NCI-H1417 treated with DMSO at 0.1 percent for 48 hours (cell line): Measurements from ENCODE around the gene TP53AIP1.

ENCODE experiments used
- DNase-seq: peaks from one replicate; lab custom pipeline; 2025; lab: John Stamatoyannopoulos, UW

TP53AIP1 gene

DNA sequence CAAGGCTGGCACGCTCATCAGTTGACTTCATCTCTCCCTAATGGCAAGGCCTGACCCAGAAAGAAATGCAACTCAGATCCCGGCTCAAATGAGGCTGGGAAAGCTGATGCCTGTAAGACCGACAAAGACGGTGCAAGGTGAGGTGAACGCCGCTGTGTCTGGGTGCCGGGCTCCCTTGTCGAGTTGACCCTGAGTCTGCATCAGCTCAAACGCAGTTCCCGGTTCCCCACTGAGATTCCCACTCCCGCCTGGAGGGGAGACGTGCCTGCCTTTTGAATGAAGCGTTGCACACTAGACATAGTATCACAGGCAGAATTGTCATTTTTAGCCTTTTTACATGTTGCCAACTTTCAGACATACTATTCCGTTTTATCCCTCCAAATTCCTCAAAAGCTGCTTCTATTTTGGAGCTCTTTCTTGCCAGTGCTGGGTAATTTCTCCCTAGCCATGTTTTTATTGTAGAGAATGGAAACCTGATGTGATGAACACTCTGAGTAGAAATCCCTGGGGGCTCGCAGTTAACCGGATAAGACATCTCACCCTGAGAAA lies 831 bp upstream of the TP53AIP1 start:
- DNase-seq, result no peak

DNA sequence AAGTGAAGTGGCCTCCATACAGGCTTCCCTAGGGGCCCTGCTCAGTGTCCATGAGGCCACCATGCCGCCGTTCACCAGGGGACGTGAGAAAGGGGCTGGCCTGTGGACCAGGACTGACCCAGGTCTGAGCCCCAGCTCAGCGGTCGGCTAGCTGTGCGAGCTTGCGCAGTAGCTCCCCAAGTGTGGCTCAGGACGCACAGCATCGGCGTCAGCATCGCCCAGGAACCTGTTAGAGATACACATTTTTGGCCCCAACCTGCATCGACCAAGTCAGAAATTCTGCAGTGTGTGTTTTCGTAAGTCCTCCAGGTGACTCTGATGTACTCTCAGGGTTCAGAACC lies 429 bp downstream of the TP53AIP1 start:
- DNase-seq, result no peak

DNA sequence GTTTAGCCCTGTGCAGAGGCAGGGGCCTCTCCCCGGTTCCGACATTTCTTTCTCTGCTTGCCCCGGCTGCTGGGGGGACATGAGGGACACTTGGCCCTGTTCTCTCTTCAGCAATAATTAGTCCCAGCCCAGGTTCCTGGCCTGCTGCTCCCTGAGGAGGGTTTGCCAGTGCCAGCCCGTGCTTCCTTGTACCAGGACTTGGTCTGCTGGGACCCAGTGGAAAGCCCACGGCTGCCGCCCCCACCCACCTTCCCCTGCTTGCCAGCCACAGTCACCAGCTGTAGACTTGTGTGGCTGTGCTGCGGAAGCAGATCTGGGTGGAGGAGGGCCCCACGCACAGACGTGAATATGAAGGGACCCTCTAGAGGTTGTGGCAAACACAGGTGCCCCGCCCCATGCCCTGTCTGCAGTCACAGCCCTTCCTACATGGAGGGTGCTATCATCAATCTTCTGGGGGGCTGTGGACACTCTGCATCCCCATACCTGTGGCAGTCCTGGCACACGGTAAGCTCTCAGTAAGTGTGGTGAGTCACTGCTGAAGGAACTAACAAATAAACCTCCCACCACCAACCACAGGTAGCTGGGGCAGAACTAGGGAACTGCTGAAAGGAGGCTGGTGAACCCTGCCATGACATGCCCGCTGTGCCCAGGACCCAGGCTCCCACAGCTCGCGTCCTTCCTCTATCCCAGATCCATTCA lies 949 bp downstream of the TP53AIP1 start:
- DNase-seq, result no peak

DNA sequence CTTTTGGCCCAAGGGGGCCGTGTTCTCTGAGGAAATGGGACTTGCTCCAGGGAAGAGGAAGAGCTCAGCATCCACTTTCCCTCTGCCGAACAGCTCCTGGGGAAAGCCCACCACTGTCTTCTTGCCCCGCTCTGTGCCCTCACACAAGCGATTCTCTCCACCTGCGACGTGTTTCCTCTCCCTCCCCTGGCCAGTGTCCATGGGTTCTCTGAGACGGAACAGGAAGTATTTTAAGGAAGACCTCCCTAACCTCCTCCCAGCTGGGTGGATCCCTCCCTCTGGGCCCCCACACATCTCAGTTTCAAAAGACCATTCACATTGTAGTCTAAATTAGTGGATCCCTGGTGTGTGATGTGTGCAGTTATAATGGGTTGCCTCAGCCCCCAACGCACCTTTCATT lies 1.6 kb downstream of the TP53AIP1 start:
- DNase-seq, result no peak

DNA sequence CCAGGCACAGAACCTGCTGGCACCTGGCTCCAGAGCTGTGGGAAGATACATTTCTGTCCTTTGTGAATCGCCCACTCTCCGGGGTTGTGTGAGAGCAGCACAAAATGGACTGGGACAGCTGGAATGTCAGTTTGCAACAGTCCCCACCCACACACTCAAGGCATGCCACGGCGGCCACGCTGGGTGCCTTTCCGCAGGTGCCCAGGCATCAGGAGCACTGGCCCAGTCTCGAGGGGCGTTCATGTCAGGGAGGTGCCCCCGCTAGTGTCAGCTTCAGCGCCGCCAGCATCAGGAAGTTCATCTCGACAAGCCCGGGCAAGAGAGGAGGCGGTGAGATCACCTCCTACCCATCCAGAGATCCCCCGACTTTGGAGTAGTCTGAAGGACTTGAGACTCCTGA lies 2.1 kb downstream of the TP53AIP1 start:
- DNase-seq, result no peak

DNA sequence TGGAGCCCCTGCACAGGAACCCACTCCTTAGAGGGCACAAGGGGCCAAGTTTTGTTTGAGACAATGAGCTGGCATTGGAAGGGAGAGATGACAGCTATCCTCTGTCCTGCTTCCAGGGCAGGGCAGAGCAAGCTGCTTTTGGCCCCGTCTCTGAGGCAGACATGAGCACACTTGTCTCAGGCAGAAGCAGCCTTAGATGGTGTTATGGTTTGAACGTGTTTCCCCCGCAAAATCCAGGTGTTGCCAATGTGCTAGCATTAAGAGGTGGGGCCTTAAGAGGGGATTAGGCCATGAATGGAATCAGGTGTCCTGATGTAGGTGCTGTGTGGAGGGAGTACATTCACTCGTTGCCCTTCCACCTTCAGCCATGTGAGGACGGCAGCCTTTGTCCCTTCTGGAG lies 2.5 kb downstream of the TP53AIP1 start:
- DNase-seq, result no peak

DNA sequence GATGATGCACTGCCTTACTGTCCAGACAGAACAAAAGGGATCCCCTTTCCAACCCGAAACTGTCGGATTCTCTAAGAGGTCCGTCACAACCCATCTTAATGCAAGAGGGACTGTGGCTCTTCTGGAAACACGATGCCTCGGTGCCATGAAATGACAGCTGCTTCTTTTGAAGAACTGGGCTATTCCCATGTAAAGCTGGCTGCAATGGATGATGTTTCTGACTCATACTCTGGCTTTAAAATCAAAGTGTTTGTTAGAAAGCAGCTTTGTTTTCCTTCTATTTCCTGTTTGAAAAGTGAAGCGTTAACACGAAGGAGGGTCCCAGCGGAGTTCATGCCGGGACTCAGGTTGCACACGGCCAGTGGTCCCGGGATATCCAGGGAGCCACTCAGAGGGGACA lies 3.1 kb downstream of the TP53AIP1 start:
- no peak for DNase-seq

DNA sequence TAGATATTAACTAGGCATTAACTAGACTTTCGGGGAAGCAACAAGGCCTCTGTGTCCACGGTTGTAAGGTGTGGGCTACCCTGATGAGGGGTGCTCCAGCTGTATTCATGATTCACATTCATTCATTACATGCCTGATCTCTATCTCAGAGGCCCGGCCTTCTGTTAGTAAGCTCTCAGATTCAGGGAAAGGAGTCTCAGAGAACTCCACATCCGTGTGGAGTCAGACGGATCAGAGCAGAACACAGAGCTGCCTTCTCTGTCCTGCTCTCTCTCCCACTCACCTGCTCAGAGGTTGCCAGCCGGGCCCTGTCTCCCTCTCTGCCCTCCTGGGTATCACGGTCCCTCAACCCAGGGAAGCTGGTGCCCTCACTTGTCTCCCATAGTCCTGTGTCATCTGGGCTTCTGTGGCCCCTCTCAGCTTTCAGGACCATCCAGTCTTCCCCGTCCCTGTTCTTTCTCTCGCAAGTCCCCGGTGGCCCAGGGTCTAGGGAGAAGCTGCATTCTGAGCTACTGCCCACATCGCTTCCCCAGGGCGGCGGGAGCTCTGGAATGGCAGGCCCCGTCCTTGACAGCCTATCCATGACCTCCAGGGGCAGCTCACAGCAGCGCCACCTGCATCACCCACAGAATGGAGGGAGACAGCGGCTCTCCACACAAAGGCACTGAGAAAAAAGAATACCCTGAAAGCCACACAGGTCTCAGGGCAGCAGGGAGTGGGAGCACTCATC lies 4.3 kb downstream of the TP53AIP1 start:
- DNase-seq, result no peak

DNA sequence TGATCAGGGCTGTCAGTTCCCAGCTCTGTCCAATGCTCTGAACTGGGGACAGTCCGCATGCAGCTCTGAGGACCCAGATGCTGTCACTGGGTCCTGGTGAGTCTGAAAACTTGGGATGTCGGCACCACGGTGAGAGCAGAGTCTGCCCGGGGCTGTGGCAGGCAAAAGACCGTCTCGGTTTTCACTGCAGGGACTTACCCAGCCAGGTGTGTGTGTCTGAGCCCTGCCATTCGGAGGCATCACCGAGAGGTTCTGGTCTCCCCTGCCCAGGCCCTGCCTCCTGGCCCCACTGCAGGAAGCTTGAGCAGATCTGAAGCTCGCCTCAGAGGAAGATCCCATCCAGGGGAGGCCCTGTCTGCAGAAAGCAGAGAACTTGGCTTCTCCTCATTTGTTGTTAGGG lies 5.2 kb downstream of the TP53AIP1 start:
- DNase-seq, result no peak

DNA sequence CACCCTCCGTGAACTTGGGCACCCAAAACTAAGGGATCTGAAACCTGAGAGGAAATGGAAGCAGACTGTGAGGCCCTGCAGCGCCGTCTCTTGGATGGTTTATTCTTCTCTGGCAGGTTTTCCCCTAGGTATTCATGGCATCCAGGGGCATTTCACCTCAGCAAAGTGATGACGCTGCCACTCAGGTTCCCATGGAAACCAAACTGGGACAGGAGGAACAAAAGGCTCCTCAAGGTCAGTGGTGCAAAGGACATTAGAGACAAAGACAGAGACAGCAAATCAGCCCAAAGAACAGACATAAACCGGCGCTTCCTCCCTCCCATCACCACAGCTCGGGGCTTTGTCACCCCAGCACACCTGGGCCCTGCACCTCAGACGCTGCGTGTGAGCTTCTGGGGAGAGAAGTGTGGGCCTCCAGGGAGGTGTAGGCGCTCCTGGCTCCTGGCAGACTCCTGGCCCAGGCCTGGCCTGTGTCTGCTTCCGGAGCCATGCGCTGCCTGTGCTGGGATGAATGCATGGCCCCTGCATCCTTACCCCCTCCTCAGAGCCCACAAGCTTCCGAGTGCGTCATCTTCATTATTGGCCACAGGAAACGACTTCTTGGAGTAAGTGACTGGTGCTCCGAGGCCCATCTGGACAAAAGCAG lies 5.9 kb downstream of the TP53AIP1 start:
- DNase-seq, result no peak

DNA sequence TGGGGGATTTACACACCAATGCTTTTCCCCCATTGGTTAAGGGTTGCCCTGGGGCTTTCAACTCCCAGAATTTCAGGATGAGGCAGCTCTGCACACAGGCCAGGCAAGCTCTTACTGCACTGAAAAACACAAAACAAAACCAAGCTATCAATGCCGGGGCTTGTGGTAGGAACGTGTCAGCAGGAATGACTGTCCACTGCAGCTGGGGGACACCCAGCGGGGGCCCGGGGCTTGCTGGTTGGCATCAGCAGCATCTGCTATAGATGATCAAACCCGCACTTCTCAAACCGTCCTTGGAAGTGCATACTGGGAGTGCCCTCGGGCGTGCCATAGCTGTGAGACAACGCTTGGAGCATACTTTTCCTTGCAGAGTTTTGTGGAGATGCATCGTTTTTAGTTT lies 7.7 kb downstream of the TP53AIP1 start:
- no peak for DNase-seq

DNA sequence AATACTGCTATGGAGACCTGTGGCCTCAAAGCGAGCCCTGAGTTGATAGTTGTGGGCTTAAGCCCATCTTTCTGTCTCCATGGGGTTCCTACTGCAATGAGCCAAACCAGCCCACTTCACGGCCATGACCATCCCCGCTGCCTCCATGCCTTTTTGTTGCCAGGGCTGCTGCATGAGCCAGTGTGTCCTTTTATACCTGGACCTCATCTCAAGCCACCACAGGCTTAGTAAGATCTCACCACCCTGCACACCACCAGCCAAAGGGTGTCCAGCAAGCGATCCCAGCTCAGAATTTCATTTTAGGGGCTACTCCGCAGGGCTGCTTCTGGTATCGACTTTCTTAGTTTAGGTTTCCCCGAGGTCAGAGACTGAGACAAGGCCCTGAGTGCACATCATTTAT lies 8.3 kb downstream of the TP53AIP1 start:
- DNase-seq, result no peak

DNA sequence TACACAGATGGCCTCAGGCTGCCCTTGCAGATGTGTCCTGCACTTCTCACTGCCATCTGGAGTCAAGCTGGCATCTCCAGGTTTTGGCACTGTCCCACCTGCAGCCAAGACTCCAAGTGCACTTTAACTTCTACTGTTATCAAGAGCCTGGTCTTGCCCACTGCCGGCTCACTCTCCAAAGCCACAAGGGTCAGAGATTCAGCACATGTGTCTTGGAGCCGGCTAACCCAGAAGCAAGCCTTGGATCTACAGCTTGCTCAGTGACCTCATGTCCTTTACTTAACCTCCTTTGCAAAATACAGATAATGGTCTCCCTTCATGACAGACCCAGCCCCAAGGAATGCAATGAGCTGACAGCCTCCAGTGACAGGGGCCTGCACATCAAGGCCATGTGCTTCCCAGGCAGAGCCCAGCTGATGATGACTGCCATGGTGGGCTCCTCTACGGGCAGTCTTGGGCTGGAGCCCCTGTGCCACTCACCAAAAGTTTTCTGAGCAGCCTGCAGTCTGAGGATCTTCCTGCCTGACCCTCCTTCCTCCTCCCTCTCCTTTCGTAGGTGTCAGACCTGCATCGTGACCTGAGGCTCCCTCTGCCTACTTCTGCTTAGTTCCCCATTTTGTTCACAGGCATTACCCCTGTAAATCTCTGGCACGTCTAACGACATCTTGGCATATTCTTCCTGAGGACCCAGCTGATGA lies 9.0 kb downstream of the TP53AIP1 start:
- no peak for DNase-seq

DNA sequence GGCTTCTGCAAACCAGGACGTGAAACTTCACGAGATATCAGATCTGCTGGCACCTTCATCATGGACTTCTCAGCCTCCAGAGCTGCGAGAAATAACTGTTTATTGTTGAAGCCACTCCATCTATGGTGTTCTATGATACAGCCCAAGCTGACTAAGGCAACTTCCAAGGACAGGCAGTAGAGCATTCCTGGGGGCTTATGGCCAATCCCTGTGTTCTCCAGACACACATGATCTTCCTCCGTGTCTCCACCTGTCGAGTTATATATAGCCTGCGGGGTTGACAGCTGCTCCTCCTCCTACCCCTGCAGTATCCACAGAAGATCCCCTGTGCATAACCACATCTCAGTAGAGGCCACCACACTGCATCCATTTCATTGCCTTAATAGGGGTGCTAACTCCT lies 11.0 kb downstream of the TP53AIP1 start:
- no peak for DNase-seq

DNA sequence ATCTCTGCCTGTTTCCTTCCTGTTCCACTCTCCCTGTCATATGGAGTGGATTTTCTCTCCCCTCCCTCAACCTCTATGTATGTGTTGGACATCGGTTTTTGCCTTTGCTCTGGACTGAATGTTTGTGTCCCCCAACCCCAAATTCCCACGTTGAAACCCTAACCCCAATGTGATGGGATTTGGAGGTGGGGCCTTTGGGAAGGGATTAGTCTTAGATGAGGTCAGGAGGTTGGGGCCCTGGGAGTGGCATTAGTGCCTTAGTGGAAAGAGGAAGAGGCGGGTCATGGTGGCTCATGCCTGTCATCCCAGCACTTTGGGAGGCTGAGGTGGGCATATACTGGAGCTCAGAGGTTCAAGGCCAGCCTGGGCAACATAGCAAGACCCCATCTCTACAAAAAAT lies 11.6 kb downstream of the TP53AIP1 start:
- DNase-seq, result no peak

DNA sequence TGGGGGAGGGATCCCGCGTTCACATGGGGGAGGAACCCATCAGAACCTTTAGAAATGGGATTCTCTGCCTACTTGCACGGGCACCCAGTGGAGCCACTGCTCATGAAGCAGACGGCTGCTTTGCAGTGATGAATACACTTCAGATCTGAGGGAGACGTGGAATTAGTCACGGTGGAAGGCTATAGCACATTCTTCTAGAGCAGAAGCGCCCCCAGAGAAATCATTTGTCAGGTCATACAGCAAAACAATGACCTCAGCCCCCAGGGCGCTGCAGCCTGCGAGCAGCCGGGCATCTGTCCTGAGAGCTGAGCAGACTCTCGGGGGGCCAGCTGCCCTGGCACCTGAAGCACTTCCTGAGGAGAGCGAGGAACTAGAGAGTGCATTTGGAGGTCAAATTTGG lies 12.7 kb downstream of the TP53AIP1 start:
- DNase-seq, result no peak

DNA sequence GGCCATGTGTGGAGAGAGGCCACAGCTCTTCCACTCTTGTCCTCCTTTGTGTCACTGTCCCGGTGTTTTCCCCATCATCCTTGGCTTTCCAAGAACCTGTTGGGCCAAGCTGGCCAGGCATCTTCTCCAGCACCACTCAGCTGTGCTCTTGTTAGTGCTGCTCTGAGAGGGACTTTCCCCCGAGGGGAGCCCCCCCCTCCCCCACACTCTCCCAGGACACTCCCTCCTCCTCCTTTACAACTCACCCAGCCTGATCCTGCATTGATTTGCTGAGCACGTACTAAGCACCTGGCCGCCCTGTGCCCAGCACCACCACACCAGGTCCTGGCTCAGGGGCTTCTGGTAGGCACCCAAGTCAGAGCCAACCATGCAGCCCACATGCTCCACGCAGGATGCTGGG lies 13.2 kb downstream of the TP53AIP1 start:
- DNase-seq, result no peak

DNA sequence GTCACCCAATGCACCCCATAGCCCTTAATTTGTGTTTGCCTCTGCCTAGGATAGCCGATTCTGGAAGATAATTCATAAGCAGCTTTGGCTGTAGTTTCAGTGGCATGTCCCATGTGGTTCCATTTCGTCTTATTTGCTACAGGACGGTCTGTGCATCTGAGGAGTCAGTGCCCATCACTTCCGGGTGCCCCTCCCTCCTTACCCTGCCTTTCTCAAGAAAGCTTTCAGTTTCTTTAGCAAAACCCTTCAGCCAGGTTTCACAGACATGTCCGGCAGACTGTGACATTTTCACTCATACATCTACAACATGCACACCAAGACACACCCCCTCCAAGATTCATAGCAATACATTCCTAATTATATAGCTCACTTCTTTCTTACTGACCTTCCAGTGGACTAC lies 14.3 kb downstream of the TP53AIP1 start:
- DNase-seq, result no peak

DNA sequence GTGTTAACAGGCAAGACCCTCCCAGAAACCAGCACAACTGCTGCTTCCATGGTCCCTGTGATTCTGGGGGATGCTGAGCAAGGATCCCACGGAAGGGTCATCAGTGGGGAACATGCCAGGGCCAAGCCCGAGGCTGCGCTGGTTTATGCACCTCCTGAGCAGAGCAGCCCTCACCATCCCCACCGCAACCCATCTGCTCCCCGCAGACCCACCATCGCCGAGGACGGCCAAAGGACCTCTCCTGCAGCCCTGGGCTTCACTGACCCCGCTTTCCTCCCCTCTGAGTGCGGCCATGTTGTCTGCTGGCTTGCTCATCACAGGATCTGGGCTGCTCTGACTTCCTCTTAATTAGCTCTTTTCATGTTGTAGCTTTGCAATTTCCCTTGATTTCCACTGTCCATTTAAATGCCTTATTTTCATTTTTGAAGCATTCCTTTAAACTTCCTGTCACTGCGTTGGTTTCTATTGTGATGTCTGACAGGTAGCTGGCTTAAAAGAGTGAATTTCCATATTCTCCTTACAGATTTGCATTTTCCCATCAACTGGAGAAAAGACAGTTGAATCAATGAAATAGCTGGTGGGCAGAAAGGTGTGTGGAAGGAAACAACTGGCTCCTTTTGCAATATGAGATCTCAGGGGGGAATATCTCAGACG lies 14.9 kb downstream of the TP53AIP1 start:
- no peak for DNase-seq

DNA sequence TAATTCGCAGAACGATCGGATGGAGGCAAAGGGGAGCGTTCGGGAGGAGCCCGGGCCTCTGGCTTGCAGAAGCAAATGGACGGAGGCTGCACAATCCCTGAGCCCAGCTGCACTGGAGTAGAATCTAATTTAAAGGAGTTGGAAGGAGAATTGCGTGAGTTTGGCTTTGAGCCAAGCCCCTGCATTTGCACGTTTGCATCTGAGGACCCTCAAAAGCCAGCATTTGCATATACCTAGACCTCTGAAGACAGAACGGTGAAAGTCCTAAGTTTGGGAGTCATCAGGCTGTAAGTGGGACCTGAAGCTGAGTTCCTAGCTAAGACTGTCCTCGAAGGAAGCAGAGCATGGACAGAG lies 15.6 kb downstream of the TP53AIP1 start:
- DNase-seq, result no peak

DNA sequence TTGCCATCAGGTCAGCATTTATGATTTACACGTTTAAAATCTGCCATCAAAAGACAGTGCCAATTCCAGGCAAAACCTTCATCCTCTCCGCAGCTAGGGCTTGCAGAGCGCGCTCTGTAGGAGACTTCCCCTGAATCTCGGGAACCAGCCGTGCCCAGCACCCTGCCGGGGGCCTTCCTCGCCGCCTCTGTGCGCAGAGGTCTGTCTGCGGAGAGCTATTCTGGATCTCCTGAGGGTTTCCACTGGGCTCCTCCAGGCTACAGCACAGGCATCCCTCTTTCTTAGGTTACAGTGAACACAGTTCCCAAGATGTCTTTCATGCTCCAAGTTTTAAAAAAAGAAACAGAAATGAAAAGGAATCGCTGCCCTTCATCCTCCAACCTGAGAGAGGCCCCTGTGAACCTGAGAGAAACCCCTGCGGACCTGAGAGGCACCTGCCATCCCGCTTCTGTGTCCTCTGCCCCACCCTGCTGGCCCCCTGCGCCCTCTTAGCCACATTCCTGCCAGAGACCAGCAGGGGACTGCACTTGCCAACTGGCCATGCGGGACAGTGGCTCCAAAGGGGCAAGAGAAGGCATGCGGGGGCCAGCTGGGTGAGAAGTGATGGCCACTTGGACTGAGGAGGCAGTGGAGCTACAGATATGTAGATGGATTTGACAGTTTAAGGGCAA lies 16.1 kb downstream of the TP53AIP1 start:
- no peak for DNase-seq

DNA sequence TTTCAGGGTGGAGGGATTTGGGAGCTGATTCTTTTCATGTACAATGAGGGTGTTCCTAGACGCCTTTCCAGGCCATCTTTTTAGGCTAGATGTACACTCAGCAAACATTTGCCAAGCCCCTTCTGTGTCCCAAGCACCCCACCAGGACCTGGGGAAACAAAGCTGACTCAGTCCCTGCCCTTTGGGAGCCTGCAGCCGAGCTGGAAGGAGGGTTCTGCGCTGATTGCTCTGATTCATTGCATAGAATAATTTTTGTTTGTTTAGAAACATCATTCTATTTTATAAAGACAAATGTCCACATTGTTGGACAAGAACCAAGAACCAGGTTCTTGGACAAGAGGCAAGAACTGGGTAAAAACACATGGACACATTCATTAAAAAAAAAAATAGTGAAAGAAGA lies 16.7 kb downstream of the TP53AIP1 start:
- DNase-seq, result no peak
